NCI-H2029 (cell line): ENCODE measurements around the gene PRKAA1.

Experiments
- DNase-seq: peaks from one replicate; lab custom pipeline; 2025; lab: John Stamatoyannopoulos, UW

The PRKAA1 gene

GRCh38 chr5:40780199-40780598, 18.0 kb downstream of the PRKAA1 start:
- no peak for DNase-seq

- DNase-seq = no peak
These were observed 18.6 kb downstream of the PRKAA1 start for GRCh38 chr5:40779561-40779960.

- DNase-seq = no peak
These were observed 20.0 kb downstream of the PRKAA1 start for GRCh38 chr5:40778133-40778532.

- DNase-seq = no peak
These were observed 21.6 kb downstream of the PRKAA1 start for GRCh38 chr5:40776658-40776977.

- no peak for DNase-seq
These were observed 22.1 kb downstream of the PRKAA1 start for GRCh38 chr5:40775846-40776657.

GRCh38 chr5:40775085-40775845, 22.9 kb downstream of the PRKAA1 start:
- DNase-seq = peak; percentile 40

- no peak for DNase-seq
These were observed 23.6 kb downstream of the PRKAA1 start for GRCh38 chr5:40774623-40775022.

- DNase-seq = no peak
These were observed 27.4 kb downstream of the PRKAA1 start for GRCh38 chr5:40770764-40771163.

GRCh38 chr5:40762705-40763104, 35.5 kb downstream of the PRKAA1 start:
- no peak for DNase-seq

GRCh38 chr5:40757400-40757799, 40.8 kb downstream of the PRKAA1 start:
- no peak for DNase-seq

GRCh38 chr5:40755407-40756365, 42.5 kb downstream of the PRKAA1 start, which contains the start of gene TTC33:
TSS of gene TTC33 (minus strand) at chr5:40755961. CDS start at chr5:40747018, 8,943 bp downstream.
- DNase-seq = peak; percentile 90

- DNase-seq = peak; percentile 42
These were observed 43.1 kb downstream of the PRKAA1 start for GRCh38 chr5:40755093-40755406.

GRCh38 chr5:40754381-40755092, 43.6 kb downstream of the PRKAA1 start:
- DNase-seq = no peak

- DNase-seq = no peak
These were observed 51.5 kb downstream of the PRKAA1 start for GRCh38 chr5:40746703-40747102.

- no peak for DNase-seq
These were observed 54.4 kb downstream of the PRKAA1 start for GRCh38 chr5:40743771-40744170.

- DNase-seq = no peak
These were observed 59.7 kb downstream of the PRKAA1 start for GRCh38 chr5:40738502-40738901.

- DNase-seq = no peak
These were observed 61.9 kb downstream of the PRKAA1 start for GRCh38 chr5:40736103-40736875.

- no peak for DNase-seq
These were observed 62.6 kb downstream of the PRKAA1 start for GRCh38 chr5:40735609-40736008.

- DNase-seq = no peak
These were observed 63.2 kb downstream of the PRKAA1 start for GRCh38 chr5:40734986-40735385.

- DNase-seq = no peak
These were observed 64.2 kb downstream of the PRKAA1 start for GRCh38 chr5:40733879-40734563.
